Nephron (organoid): Measurements from ENCODE around the gene DPP10.

ENCODE experiments used
- H3K27ac Mint-ChIP-seq, 3 experiments: 2 replicates each; pipeline ENCODE4 v1.8.0; 2020; ENCODE audit warnings: mixed read lengths in 3 of 3, mild to moderate bottlenecking in 2 of 3, moderate library complexity in 1 of 3
- H3K27me3 Mint-ChIP-seq: 2 replicates; pipeline ENCODE4 v1.8.0; 2021; ENCODE audit warnings: low read depth, mild to moderate bottlenecking, moderate library complexity, mixed read lengths
- H3K36me3 Mint-ChIP-seq: 2 replicates; pipeline ENCODE4 v1.8.0; 2020; ENCODE audit warnings: low read depth, mixed read lengths
- H3K4me1 Mint-ChIP-seq: 2 replicates; pipeline ENCODE4 v1.8.0; 2020; ENCODE audit warnings: mixed read lengths
- H3K4me3 Mint-ChIP-seq, 3 experiments: 2 replicates each; pipeline ENCODE4 v1.8.0; 2020; ENCODE audit warnings: mild to moderate bottlenecking in 3 of 3, mixed read lengths in 3 of 3, moderate library complexity in 2 of 3
- H3K9me3 Mint-ChIP-seq: 2 replicates; pipeline ENCODE4 v1.8.0; 2020; ENCODE audit warnings: mixed read lengths
- TF ChIP-seq, protein P1 (sequence below), 3 experiments: fragments of 200-600 bp; sonication (generic); IDR thresholded peaks; one replicate each; pipeline ENCODE4 v1.5.0; 2021; ENCODE audit warnings: antibody characterized with exemption in 3 of 3; ENCODE audit not compliant: unreplicated experiment in 3 of 3

DPP10 gene

GRCh38 chr2:114457956-114458355, 15.5 kb downstream of the DPP10 start:
- Mint-ChIP-seq H3K4me3 (no peak overlapping the region), H3K27me3 (peaks cover 3% of the 10 kb centered on the region), H3K9me3 (no peaks in the 10 kb centered on the region)

DNA sequence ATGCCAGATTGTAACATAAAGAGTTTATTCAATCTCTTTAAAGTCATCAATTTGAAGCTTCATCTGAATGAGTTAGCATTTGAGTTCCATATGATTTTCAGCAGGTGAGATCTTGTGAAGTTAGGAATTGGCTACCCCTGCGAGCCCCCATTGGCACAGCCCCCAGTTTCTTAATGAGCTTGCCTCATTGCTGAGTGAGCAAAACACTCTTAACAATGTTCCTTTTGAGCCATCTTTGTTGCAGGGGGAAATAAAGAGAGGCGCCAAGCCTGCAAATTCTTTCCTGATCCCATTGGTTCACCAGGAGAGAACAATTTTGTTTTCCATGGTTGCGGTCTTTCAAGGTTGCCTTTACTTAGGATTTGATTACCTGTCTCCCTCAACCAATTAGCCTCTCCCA, 18.7 kb downstream of the DPP10 start:
- Mint-ChIP-seq H3K27me3 (no peaks in the 10 kb centered on the region), H3K27ac (no peak overlapping the region), H3K4me1 (peaks cover 5% of the 10 kb centered on the region), H3K4me3 (no peak overlapping the region), H3K36me3 (no peaks in the 10 kb centered on the region), H3K9me3 (no peaks in the 10 kb centered on the region)
- TF ChIP-seq, protein P1, sequence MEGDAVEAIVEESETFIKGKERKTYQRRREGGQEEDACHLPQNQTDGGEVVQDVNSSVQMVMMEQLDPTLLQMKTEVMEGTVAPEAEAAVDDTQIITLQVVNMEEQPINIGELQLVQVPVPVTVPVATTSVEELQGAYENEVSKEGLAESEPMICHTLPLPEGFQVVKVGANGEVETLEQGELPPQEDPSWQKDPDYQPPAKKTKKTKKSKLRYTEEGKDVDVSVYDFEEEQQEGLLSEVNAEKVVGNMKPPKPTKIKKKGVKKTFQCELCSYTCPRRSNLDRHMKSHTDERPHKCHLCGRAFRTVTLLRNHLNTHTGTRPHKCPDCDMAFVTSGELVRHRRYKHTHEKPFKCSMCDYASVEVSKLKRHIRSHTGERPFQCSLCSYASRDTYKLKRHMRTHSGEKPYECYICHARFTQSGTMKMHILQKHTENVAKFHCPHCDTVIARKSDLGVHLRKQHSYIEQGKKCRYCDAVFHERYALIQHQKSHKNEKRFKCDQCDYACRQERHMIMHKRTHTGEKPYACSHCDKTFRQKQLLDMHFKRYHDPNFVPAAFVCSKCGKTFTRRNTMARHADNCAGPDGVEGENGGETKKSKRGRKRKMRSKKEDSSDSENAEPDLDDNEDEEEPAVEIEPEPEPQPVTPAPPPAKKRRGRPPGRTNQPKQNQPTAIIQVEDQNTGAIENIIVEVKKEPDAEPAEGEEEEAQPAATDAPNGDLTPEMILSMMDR (IDR thresholded peaks at IDR 0.05; ENCODE audit: unreplicated experiment in 3 of 3): no peak

More at GRCh38 chr2:114457956-114458355, 15.5 kb downstream of the DPP10 start:
- TF ChIP-seq, protein P1 (IDR thresholded peaks at IDR 0.05; ENCODE audit: unreplicated experiment in 3 of 3): no peak
- peaks cover 5% of the 10 kb centered on the region for H3K4me1 Mint-ChIP-seq
- no peak overlapping the region for H3K27ac Mint-ChIP-seq
- H3K36me3 Mint-ChIP-seq: no peaks in the 10 kb centered on the region

- no peaks in the 10 kb centered on the region for H3K36me3 Mint-ChIP-seq
- no peaks in the 10 kb centered on the region for H3K4me1 Mint-ChIP-seq
- TF ChIP-seq, protein P1 (IDR thresholded peaks at IDR 0.05; ENCODE audit: unreplicated experiment in 3 of 3): no peak
- H3K9me3 Mint-ChIP-seq: no peaks in the 10 kb centered on the region
- H3K4me3 Mint-ChIP-seq: no peak overlapping the region
- H3K27me3 Mint-ChIP-seq: no peaks in the 10 kb centered on the region
- H3K27ac Mint-ChIP-seq: no peak overlapping the region
These were observed 22.7 kb downstream of the DPP10 start for GRCh38 chr2:114464961-114465706.

DNA sequence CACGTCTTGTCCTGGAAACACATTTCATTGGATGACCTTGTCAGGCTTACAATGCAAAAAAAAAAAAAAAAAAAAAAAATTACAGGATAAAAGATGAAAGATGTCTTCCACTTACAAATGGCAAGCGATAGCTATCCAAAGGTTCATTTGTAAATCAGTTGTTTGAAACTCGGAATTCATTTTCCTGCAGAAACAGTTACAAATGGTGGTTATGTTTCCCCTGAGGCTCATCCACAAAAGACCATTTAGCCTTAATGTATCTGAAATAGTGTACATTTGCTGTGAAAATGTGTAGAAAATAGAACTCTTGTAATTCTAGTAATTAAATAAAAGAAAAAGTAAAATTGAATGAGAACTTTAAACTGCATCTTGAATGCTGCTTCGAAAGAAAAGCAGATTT, 25.9 kb downstream of the DPP10 start:
- Mint-ChIP-seq H3K9me3 (no peaks in the 10 kb centered on the region), H3K27ac (no peak overlapping the region), H3K36me3 (no peaks in the 10 kb centered on the region), H3K4me3 (no peak overlapping the region), H3K27me3 (no peaks in the 10 kb centered on the region), H3K4me1 (no peaks in the 10 kb centered on the region)
- TF ChIP-seq, protein P1 (IDR thresholded peaks at IDR 0.05; ENCODE audit: unreplicated experiment in 3 of 3): no peak

GRCh38 chr2:114472246-114472645, 29.8 kb downstream of the DPP10 start:
- H3K4me1 Mint-ChIP-seq: no peaks in the 10 kb centered on the region

More at GRCh38 chr2:114472246-114472645, 29.8 kb downstream of the DPP10 start:
- no peaks in the 10 kb centered on the region for H3K27me3 Mint-ChIP-seq
- no peak overlapping the region for H3K27ac Mint-ChIP-seq
- TF ChIP-seq, protein P1 (IDR thresholded peaks at IDR 0.05; ENCODE audit: unreplicated experiment in 3 of 3): no peak
- no peaks in the 10 kb centered on the region for H3K9me3 Mint-ChIP-seq
- H3K4me3 Mint-ChIP-seq: no peak overlapping the region
- H3K36me3 Mint-ChIP-seq: no peaks in the 10 kb centered on the region
